Muscle of leg (tissue), 11 donors: Measurements from ENCODE around the gene NCAM2. TPM values are rescaled to one million over a fixed set of nuclear protein-coding genes. Genes with fewer than 3 reads are reported as not detected.
A peak's percentile ranks its signal among the peaks of the same experiment; 100 is the strongest.

Source experiments
- DNase-seq: peaks from one replicate; pipeline ENCODE4 v3.0.0; 2013
- H3K27ac ChIP-seq: one replicate; pipeline ENCODE4 v1.5.1; 2013; ENCODE audit warnings: mild to moderate bottlenecking, low read length, control low read depth
- H3K27me3 ChIP-seq: one replicate; pipeline ENCODE4 v1.6.1; 2013; ENCODE audit warnings: low read length; ENCODE audit not compliant: control insufficient read depth, insufficient read depth
- H3K36me3 ChIP-seq: one replicate; pipeline ENCODE4 v1.6.1; 2013; ENCODE audit warnings: low read length; ENCODE audit not compliant: control insufficient read depth, insufficient read depth
- H3K4me1 ChIP-seq: one replicate; pipeline ENCODE4 v1.6.1; 2013; ENCODE audit warnings: low read length; ENCODE audit not compliant: control insufficient read depth, insufficient read depth
- H3K4me3 ChIP-seq: one replicate; pipeline ENCODE4 v1.5.1; 2013; ENCODE audit warnings: low read length, control low read depth
- H3K9me3 ChIP-seq: replicated peaks from 2 replicates; pipeline ENCODE4 v1.6.1; 2013; ENCODE audit warnings: low read depth, low read length; ENCODE audit not compliant: control insufficient read depth
- WGBS: methylation state at CpG from one replicate; pipeline ENCODE4 v1.1.5; 2013; ENCODE audit warnings: missing lambda C conversion rate; ENCODE audit not compliant: insufficient coverage; 5-methylcytosine and 5-hydroxymethylcytosine counted together
- polyA plus RNA-seq, 8 donors: library from polyadenylated mRNA; unstranded; fragments of 120-200 nt; gene quantifications; one replicate each; pipeline versions ENCODE4 v1.2.1 to v1.2.3, GENCODE V29; 2013; ENCODE audit warnings: inconsistent platforms in 1 of 8, low replicate concordance in 1 of 8; ENCODE audit not compliant: insufficient read length in 8 of 8, insufficient read depth in 1 of 8
- total RNA-seq: library from RNA; stranded (reverse); fragments of 120-200 nt; gene quantifications from one replicate; pipeline ENCODE4 v1.2.4, GENCODE V29; 2013

The NCAM2 gene
- total and polyA plus RNA-seq, 9 donors: 3.5 to 9.3 (median 4.7) TPM

DNA sequence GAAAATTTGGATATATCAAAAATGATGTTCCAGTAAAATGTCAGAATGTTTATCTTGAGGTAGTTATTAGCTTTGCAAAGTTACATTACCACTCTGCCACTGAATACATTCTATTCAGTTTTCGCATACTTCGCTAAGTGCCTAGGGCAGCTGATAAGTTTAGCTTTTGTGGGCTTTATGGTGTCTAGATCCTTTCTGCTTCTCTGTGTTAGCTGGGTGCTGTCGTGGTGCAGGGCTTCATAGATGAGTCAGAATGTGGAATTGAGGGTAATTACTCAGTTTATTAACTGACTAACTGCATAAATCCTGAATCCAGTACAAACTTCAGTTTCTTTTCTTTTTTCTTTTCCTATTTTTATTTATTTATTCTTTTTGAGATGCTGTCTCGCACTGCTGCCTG is 21.5 kb downstream of the NCAM2 start:
- whole genome bisulfite sequencing: no CpG with 5 or more reads among the region's 4 CpGs
- Histone ChIP-seq H3K36me3 (no peaks in the 10 kb centered on the region), H3K4me3 (no peak overlapping the region), H3K27me3 (no peaks in the 10 kb centered on the region), H3K9me3 (no peaks in the 10 kb centered on the region), H3K27ac (no peak overlapping the region), H3K4me1 (no peaks in the 10 kb centered on the region)
- DNase-seq: no peak

DNA sequence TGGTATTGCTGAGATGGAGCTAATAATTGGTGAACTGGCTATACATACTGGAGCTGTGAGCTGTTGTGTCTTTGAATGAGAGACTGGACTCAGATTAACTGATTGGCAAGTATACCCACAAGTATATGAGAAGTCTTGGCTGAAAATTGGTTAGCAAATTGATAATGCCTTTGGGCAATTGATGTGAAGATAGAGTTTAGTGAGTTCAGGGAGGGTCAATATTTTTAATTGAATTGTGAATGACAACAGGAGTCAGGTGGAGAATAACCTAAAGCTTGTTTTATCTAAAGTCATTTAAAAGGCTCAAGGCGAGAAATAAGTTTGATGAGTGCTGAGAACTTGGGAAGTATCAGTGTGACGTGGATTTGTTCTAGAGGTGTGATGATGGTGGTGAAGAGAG is 27.5 kb downstream of the NCAM2 start:
- H3K36me3 ChIP-seq: no peaks in the 10 kb centered on the region
- WGBS: 90% methylated on average over 2 of the region's 2 CpGs
- H3K4me1 ChIP-seq: no peaks in the 10 kb centered on the region
- no peaks in the 10 kb centered on the region for H3K27me3 ChIP-seq
- no peak for DNase-seq
- no peak overlapping the region for H3K4me3 ChIP-seq
- no peaks in the 10 kb centered on the region for H3K9me3 ChIP-seq
- H3K27ac ChIP-seq: no peak overlapping the region

DNA sequence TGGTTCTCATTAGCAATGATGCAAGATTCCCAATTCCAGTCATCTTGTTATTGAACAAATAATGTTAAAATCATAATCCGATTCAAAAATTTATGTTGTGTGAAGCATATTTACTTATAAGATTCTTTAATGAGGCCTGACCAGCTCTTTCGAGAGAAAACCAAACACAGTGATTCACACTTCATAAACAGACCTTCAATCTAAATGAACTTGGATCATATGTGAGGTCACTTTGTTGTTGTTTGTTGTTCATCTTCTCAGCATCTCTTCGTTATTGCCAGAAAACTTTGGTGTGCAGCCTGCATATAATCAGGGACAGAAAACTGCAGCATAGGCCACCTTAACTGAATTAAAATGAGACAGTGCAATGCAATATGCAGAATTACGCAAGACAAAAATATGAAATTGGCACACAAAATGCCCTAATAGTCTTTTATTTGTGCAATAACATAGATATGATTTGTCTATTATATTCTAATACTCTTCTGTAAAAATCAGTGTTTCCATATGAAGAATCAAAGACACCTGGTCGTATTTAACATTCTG is 30.1 kb downstream of the NCAM2 start:
- H3K36me3 ChIP-seq: no peaks in the 10 kb centered on the region
- no peak overlapping the region for H3K4me3 ChIP-seq
- H3K4me1 ChIP-seq: no peaks in the 10 kb centered on the region
- DNase-seq: no peak
- H3K9me3 ChIP-seq: no peaks in the 10 kb centered on the region
- H3K27ac ChIP-seq: no peak overlapping the region
- no peaks in the 10 kb centered on the region for H3K27me3 ChIP-seq
- WGBS: no CpG with 5 or more reads among the region's 5 CpGs

DNA sequence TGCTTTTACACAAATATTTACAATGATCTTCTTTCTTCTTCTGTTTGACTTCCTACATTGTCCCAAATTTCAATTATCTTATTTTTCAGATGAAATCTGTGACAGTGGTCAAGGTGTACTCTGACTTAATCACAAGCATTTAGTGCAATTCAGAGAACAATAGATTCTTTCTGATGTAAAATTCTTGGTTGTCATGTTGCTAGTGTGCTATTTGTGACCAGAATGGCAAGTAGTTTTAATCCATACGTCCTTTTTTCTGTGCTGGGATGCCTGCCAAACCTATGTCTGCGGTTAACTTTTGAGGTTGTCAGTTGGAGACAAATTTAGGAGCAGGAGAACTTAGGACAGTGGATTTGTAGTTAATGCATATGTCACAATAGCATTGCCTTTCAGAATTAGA is 31.0 kb downstream of the NCAM2 start:
- DNase-seq: no peak
- no peak overlapping the region for H3K27ac ChIP-seq

DNA sequence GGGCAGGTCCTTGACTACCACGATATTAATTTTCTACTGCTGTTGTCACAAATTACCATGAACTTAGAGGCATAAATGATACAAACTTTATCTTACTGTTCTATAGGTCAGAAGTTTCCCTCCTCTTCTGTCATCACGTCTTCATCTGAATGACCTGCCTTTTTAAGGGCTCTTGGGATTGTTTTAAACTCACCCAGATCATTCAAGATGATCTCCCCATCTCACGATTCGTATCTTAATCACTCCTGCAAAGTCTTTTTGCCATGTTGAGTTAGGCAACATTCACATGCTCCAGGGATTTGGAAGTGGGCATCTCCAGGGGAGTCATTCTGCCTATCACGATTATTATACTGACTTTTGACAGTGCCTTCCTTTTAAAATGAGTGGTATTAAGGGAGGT is 32.1 kb downstream of the NCAM2 start:
- no peaks in the 10 kb centered on the region for H3K4me1 ChIP-seq
- WGBS: no CpG with 5 or more reads among the region's 5 CpGs
- H3K4me3 ChIP-seq: no peak overlapping the region
- H3K9me3 ChIP-seq: no peaks in the 10 kb centered on the region
- no peaks in the 10 kb centered on the region for H3K36me3 ChIP-seq
- no peaks in the 10 kb centered on the region for H3K27me3 ChIP-seq
- no peak for DNase-seq
- H3K27ac ChIP-seq: no peak overlapping the region

More for the DNA sequence above, 31.0 kb downstream of the NCAM2 start:
- Histone ChIP-seq H3K36me3 (no peaks in the 10 kb centered on the region), H3K27me3 (no peaks in the 10 kb centered on the region), H3K9me3 (no peaks in the 10 kb centered on the region), H3K4me3 (no peak overlapping the region), H3K4me1 (no peaks in the 10 kb centered on the region)
- no CpG with 5 or more reads among the region's 2 CpGs for WGBS

DNA sequence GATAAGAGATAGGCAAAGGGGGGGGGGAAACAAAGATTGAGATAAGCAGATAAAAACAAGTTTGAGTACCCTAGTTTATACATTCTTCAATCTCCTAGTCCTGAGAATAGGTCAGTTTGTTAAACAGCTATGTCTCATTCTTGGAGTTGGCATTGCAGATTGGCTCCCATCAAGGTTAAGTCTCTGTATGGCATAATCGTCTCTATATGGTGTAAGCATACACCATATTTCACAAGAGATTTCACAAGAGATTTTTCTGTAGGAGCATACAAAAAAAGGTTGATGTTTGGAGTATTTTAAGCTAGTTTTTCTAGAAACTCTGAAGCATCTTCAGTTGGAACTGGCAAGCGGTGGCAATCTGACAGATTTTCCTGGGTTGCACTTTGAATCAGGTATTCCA is 35.8 kb downstream of the NCAM2 start:
- no CpG with 5 or more reads among the region's 2 CpGs for WGBS
- no peaks in the 10 kb centered on the region for H3K9me3 ChIP-seq
- no peak overlapping the region for H3K4me3 ChIP-seq
- no peak for DNase-seq
- H3K4me1 ChIP-seq: no peaks in the 10 kb centered on the region
- H3K27me3 ChIP-seq: no peaks in the 10 kb centered on the region
- no peaks in the 10 kb centered on the region for H3K36me3 ChIP-seq
- H3K27ac ChIP-seq: no peak overlapping the region

DNA sequence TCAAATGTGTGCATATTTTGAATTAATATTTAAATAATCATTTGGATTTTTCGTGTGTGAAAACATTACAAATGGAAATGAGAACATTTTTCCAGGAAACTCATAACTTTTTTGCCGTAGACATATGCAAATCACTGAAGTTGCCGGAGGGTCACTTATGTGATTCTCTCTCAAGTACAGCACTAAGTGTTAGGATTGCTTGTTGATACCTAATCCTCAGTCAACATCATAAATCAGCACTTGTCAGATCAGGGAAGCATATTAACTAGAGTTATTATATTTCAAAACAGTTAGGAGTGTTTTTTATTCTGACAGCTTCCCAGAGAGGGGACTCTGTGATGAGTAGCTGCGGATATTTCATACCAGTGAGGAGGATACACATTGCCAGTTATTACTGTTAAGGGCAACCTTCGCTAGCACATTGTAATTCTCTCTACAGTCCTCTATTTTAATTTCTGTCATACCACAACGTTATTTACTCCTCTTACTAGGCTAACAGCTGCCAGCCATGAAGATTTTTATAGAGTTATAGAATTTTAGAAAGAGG is 41.5 kb downstream of the NCAM2 start:
- H3K4me3 ChIP-seq: no peak overlapping the region
- no peaks in the 10 kb centered on the region for H3K9me3 ChIP-seq
- no peak overlapping the region for H3K27ac ChIP-seq
- no peaks in the 10 kb centered on the region for H3K27me3 ChIP-seq
- DNase-seq: no peak
- no peaks in the 10 kb centered on the region for H3K4me1 ChIP-seq
- no peaks in the 10 kb centered on the region for H3K36me3 ChIP-seq
- WGBS: no CpG with 5 or more reads among the region's 6 CpGs

DNA sequence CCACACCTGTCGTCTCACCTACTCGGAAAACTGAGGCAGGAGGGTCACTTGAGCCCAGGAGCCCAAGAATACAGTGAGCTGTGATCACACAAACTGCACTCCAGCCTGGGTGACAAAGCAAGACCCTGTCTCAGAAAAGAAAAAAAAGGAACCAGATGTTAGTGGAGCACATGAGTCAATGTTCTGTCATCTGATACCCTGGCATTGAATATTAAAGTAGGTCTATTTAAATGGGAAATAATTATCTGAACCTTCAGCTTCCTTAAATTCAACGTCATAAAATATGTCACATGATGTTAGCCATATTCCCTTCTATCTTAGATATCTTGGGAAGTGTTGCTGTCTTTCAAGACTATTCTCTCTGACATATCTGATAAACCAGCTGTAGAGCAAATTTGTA is 47.3 kb downstream of the NCAM2 start:
- Histone ChIP-seq H3K9me3 (no peaks in the 10 kb centered on the region), H3K4me3 (no peak overlapping the region), H3K27me3 (no peaks in the 10 kb centered on the region), H3K4me1 (no peaks in the 10 kb centered on the region), H3K36me3 (no peaks in the 10 kb centered on the region), H3K27ac (no peak overlapping the region)
- 100% methylated on average over 2 of the region's 3 CpGs for WGBS
- no peak for DNase-seq

DNA sequence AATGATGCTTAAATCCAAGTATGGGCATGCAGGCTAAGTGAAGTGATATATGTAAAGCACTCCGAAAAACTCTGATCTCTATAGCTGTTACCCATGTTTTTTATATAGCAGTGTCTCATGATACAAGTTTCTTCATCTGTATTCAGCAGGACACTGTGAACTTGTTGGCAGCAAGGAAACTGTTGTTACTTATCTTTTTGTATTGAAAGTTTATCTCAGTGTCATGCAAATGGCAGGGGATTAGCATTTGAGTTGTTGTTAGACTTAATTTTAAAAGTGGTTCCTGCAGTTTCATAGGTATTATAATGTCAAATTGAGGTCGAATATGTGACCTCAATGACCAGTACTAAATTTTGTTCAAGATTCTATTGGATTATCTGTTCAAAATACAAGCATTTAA is 47.9 kb downstream of the NCAM2 start:
- Histone ChIP-seq H3K4me1 (no peaks in the 10 kb centered on the region), H3K27me3 (no peaks in the 10 kb centered on the region), H3K9me3 (no peaks in the 10 kb centered on the region), H3K36me3 (no peaks in the 10 kb centered on the region), H3K27ac (no peak overlapping the region), H3K4me3 (no peak overlapping the region)
- no peak for DNase-seq
- no CpG with 5 or more reads among the region's 2 CpGs for WGBS

DNA sequence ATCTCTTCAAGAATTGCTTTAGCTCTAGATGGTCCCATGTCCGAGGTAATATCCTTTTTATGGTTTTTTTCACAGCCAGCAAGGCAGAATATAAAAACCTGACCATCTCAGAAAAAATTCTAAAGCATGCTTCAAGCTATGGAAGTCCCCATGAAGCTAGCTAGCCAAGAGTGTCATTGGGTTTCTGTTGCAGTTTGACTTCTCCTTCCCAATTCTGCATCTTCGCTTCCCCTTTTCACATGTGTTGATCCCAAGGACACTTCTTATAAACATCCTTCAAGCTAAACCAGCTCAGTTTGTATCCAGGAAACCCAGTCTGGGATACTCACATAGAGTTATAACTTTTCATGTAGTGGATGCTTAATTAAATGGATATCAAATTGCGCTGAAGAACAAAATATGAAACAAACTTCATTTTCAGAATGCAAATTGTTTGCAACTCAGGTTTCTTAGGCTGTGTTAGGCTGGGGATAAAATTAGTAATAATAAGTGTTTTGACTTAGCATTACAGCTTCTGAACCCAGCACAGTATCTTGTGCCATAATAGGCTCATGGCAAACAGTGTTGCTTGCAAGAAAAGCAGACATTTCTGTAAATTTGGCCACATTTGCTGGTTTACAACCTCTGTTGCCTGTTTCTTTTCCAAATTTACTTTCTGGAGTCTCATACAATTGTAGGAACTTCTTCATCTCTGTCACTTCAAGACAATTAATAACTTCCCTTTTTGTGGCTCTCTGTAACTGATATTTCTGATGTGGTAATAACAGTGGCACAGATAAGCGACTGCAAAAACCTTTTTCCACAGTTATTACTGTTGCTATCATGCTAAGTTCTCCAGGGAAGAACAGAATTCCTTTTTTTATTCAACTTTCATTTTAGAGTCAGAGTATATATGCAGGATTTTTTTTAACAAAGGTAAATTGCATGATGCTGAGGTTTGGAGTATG is 53.2 kb downstream of the NCAM2 start:
- no peaks in the 10 kb centered on the region for H3K4me1 ChIP-seq
- peak; percentile 7 for DNase-seq
- H3K4me3 ChIP-seq: no peak overlapping the region
- no peaks in the 10 kb centered on the region for H3K36me3 ChIP-seq
- no peaks in the 10 kb centered on the region for H3K27me3 ChIP-seq
- H3K9me3 ChIP-seq: no peaks in the 10 kb centered on the region
- no peak overlapping the region for H3K27ac ChIP-seq
- no CpG with 5 or more reads among the region's 4 CpGs for WGBS
